ENCODE data around the gene ZDHHC11. TPM values are rescaled to one million over a fixed set of nuclear protein-coding genes. Genes with fewer than 3 reads are reported as not detected.
"Not testable (repeated sequence)": the region's sequence is repeated elsewhere in the genome, so short reads cannot be mapped to it uniquely, and the experiment has no call there.

The ZDHHC11 gene
- polyA plus RNA-seq, 3 donors = 8.5 to 12.0 (median 9.9) TPM

GRCh38 chr5:761854-762710 lies 88.7 kb downstream of the ZDHHC11 start:
- DNase-seq = no peak

GRCh38 chr5:761059-761771 lies 89.6 kb downstream of the ZDHHC11 start:
- DNase-seq = no peak

- DNase-seq = no peak
Observed at GRCh38 chr5:760363-761058, 90.3 kb downstream of the ZDHHC11 start.

- DNase-seq = no peak
Observed at GRCh38 chr5:759781-760362, 90.9 kb downstream of the ZDHHC11 start.

GRCh38 chr5:759111-759751 lies 91.6 kb downstream of the ZDHHC11 start:
- peak; percentile 93 for DNase-seq

- DNase-seq = peak; percentile 40
Observed at GRCh38 chr5:758698-759053, 92.1 kb downstream of the ZDHHC11 start.

- peak; percentile 78 for DNase-seq
Observed at GRCh38 chr5:757931-758697, 92.7 kb downstream of the ZDHHC11 start.

GRCh38 chr5:757346-757930 lies 93.3 kb downstream of the ZDHHC11 start:
- DNase-seq = no peak

- DNase-seq = no peak
Observed at GRCh38 chr5:756865-757345, 93.9 kb downstream of the ZDHHC11 start.

GRCh38 chr5:756171-756570 lies 94.6 kb downstream of the ZDHHC11 start:
- no peak for DNase-seq

GRCh38 chr5:754143-754632 lies 96.6 kb downstream of the ZDHHC11 start:
- DNase-seq = not testable (repeated sequence)

- DNase-seq = not testable (repeated sequence)
Observed at GRCh38 chr5:753567-754142, 97.1 kb downstream of the ZDHHC11 start.

- DNase-seq = not testable (repeated sequence)
Observed at GRCh38 chr5:752532-753115, 98.2 kb downstream of the ZDHHC11 start.

GRCh38 chr5:751992-752391 lies 98.8 kb downstream of the ZDHHC11 start:
- not testable (repeated sequence) for DNase-seq

- DNase-seq = no peak
Observed at GRCh38 chr5:751496-751895, 99.3 kb downstream of the ZDHHC11 start.

GRCh38 chr5:750226-750625 lies 100.6 kb downstream of the ZDHHC11 start:
- DNase-seq = not testable (repeated sequence)

GRCh38 chr5:749101-749670 lies 101.6 kb downstream of the ZDHHC11 start:
- DNase-seq = no peak

GRCh38 chr5:748011-748980 lies 102.5 kb downstream of the ZDHHC11 start:
- not testable (repeated sequence) for DNase-seq

All from renal pelvis (tissue), 4 donors.